Head of caudate nucleus (tissue), 42 donors: Measurements from ENCODE around the gene ADAM8.
"Not testable (repeated sequence)": the region's sequence is repeated elsewhere in the genome, so short reads cannot be mapped to it uniquely, and the experiment has no call there.

Experiments used
- DNase-seq, 42 donors: peaks; one replicate each; pipeline versions ENCODE4 v3.0.0 to v3.0.0-alpha.2; 2020 to 2021; ENCODE audit warnings: mixed read lengths in 7 of 42
- intact Hi-C: fragments of 100-400 bp; cut with DNase I; formaldehyde crosslinking; loops from one replicate; pipeline ENCODE4 v1.15.0; 2022

The ADAM8 gene

GRCh38 chr10:133276435-133277201 lies at the start of gene ADAM8:
Gene ADAM8 (minus strand): TSS chr10:133276868. CDS start chr10:133276817, 51 bp downstream.
- DNase-seq: no peak
- intact Hi-C loops: no loop called here

DNA sequence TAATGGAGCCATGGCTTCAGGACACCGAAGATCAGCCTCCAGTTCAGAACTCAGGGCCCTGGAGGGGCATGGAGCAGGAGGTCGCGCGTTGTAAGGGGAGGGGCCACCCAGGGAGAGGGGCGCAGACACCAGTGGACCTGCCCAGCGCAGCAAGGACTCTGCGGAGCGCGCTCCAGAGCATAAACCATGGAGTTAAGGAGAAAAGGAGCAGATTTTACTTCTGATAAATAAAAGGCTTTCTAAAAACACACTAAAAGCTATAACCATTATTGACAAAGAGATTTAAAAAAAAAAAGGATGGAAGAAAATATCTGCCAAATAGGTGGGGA lies 49.5 kb upstream of the ADAM8 start:
- intact Hi-C loops: no loop called here
- DNase-seq: no peak

GRCh38 chr10:133325440-133326222 lies 49.0 kb upstream of the ADAM8 start:
- intact Hi-C loops: no loop called here
- peak in 3 of 42 donors; percentile 23 to 32 (median 28) for DNase-seq

GRCh38 chr10:133324857-133325260 lies 48.2 kb upstream of the ADAM8 start:
- DNase-seq: no peak
- intact Hi-C loops: no loop called here

- peak in 40 of 42 donors; percentile 29 to 86 (median 68) for DNase-seq
- intact Hi-C loops: no loop called here
Measured at GRCh38 chr10:133324198-133324792, 47.6 kb upstream of the ADAM8 start.

DNA sequence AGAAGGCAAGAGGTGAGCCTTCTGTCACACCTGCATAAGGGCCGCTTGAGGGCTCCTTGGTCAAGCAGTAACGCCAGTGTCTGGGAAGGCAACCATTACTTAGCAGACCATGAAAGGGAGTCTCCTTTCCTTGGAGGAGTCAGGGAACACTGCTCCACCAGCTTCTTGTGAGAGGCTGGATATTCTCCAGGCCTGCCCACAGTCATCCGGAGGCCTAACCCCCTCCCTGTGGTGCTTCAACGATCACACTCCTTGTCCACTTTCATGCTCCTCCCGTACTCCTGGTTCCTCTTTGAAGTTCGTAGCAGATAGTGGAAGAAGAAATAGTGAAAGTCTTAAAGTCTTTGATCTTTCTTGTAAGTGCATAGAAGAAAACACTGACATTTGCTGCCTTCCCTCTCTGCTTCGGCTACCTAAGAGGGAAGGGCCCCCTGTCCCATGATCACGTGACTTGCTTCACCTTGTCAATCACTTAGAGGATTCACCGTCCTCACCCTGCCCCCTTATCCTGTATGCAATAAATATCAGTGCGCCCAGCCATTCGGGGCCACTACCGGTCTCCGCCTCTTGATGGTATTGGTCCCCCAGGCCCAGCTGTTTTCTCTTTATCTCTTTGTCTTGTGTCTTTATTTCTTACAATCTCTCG lies 45.5 kb upstream of the ADAM8 start:
- intact Hi-C loops: not testable (repeated sequence)

DNA sequence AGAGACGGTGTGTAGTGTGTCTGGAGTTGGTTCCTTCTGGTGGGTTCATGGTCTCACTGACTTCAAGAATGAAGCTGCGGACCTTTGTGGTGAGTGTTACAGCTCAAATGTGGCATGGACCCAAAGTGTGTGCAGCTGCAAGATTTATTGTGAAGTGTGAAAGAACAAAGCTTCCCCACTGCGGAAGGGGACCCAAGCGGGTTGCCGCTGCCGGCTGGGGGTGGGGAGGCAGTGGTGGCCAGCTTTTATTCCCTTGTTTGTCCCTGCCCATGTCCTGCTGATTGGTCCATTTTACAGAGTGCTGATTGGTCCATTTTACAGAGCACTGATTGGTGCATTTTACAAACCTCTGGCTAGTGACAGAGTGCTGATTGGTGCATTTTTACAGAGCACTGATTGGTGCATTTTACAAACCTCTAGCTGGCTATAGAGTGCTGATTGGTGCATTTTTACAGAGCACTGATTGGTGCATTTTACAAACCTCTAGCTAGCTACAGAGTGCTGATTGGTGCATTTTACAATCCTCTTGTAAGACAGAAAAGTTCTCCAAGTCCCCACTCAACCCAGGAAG lies 44.3 kb upstream of the ADAM8 start:
- intact Hi-C loops, DNase-seq: not testable (repeated sequence)

More for the DNA sequence above, 45.5 kb upstream of the ADAM8 start:
- DNase-seq: not testable (repeated sequence)

DNA sequence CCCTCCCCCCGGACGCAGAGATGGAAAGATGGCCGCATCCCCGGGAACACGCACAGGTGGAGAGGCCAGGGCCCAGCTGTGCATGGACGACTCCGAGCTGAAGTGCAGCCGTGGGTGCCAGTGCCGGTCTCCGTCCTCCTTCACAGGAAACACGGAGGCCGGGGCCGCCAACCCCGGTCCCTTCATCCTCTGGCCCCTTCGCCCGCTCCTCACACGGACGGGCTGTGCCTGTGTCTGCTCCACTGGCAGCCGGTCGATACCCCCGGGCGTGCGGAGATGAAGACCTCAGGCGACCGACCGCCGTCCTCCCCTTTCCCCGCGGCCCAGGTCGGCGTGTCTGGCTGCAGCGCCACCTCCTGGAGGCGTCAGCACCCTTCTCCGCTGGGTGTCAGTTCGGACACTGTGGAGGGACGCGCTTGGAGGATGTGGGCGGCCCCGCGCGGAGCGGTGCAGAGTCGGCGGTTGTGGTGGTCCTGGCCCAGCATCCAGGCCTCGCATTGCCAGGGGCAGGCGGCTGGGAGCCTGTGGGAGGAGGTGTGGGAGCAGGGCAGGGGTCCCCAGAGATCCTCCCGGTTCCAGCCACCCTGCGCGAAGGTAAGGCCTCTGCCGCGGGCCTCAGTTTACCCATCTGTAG lies 41.9 kb upstream of the ADAM8 start:
- intact Hi-C loops: no loop called here
- DNase-seq: peak in 39 of 42 donors; percentile 31 to 85 (median 65)

DNA sequence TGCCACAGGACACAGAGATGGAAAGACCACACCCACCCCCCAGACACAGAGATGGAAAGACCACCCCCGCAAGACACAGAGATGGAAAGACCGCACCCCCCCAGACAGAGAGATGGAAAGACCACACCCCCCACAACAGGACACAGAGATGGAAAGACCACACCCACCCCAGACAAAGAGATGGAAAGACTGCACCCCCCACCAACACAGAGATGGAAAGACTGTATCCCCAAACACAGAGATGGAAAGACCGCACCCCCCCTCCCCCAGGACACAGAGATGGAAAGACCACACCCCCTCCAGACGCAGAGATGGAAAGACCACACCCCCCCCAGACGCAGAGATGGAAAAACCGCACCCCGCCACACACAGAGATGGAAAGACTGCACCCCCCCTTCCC lies 40.1 kb upstream of the ADAM8 start:
- no peak for DNase-seq
- intact Hi-C loops: no loop called here

DNA sequence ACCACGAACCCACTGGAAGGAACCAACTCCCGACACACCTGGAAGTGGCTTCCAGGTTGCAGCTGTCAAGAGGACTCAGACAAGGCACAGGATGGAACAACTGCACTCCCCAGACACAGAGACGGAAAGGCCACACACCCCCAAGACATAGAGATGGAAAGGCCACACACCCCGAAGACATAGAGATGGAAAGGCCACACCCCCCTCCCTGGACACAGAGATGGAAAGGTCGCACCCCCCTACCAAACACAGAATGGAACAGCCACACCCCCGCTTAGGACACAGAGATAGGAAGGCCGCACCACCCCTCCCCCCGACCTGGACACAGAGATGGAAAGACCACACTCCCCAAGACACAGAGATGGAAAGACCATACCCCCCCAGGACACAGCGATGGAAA lies 39.6 kb upstream of the ADAM8 start:
- intact Hi-C loops: no loop called here
- DNase-seq: no peak

DNA sequence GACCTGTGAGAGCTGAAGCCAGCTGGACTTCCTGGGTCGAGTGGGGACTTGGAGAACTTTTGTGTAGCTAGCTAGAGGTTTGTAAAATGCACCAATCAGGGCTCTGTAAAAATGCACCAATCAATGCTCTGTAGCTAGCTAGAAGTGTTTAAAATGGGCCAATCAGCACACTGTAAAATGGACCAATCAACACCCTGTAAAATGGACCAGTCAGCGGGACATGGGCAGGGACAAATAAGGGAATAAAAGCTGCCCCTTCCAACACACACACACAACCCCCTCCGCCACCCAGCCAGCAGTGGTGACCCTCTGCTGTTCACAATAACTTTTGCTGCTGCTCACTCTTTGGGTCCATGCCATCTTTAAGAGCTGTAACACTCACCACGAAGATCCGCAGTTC lies 39.2 kb upstream of the ADAM8 start:
- no peak for DNase-seq
- intact Hi-C loops: no loop called here

GRCh38 chr10:133314911-133315310 lies 38.2 kb upstream of the ADAM8 start:
- no peak for DNase-seq
- intact Hi-C loops: no loop called here

- intact Hi-C loops: no loop called here
Measured at GRCh38 chr10:133313192-133313591, 36.5 kb upstream of the ADAM8 start.

DNA sequence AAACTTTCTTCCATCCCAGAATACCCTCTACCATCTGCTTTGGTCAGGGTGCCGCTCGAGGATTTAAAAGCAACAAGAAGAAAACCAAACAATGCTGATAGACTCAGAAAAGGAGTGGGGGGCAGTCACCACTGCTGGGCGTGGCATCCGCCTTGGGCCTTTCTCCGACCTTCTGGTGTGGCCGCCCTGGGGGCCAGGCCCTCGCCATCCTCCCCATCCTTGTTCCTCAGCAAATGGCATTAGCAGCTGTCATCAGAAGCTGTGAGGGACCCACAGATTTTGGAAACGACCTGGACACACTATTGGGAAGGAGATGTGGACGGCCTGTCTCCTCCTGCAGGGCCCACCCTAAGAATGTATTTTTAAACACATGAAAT lies 36.1 kb upstream of the ADAM8 start:
- intact Hi-C loops: no loop called here
- no peak for DNase-seq

More at GRCh38 chr10:133313192-133313591, 36.5 kb upstream of the ADAM8 start:
- no peak for DNase-seq

DNA sequence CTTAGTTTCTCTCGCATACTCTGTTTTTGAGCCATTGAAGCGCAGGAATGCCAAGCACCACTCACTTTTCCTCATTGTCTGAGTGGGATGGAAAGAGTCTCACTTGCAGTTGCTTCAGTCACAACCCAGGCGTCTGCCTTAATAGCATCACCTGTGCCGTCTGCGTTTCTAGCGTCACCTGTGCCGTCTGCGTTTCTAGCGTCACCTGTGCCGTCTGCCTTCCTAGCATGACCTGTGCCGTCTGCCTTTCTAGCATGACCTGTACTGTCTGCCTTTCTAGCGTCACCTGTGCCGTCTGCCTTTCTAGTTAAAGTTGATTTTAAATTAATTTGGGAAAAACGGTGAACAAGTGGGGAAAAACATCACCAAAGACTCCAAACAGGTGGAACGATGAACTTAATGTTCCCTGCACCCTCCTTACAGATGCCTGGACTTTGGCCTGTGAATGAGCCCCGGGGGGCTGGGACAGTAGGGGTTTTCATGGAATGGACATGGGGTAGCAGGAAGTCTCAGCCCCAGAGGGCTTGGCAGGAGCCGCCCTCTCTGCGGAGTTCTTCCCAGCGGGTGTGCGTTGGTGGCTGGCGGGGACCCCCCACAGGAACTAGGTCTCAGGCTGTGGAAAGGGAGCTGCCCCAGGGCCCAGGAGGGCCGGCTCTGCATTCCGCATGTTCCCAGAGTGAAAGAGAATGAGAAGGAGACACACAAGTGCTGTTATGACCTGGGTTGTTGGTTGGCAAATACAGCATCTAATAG lies 35.5 kb upstream of the ADAM8 start:
- intact Hi-C loops: no loop called here
- DNase-seq: no peak

DNA sequence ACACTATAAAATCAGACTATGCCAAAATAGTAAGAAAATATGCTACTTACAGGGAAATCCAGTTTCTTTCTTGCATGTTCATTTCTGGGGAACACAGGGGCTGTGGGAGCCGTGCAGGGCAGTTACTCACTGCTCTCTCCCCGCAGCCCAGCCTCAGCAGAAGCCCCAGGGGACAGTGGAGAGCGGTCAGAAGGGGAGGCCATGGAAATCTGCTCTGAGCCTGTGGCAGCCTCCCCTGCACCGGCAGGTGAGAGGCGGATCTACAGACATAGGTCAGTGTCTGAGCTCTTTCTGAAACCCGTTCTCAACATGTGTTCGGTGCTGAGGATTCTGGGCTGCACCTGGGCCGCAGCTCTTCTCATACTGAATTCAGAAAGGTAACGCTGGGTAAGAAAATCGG lies 34.9 kb upstream of the ADAM8 start:
- intact Hi-C loops: no loop called here
- no peak for DNase-seq

DNA sequence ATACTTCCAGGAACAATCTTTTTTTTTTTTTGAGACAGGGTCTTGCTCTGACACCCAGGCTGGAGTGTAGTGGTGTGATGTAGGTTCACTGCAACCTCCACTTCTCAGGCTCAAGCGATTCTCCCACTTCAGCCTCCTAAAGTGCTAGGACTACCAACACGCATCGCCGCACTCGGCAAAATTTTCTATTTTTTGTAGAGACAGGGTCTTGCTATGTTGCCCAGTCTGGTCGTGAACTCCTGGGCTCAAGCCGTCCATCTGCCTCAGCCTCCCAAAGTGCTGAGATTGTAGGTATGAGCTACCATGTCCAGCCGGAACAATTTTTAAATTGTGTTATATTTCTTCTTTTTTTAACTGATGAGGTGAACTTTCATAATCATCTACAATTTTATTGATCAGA lies 34.1 kb upstream of the ADAM8 start:
- intact Hi-C loops: no loop called here
- DNase-seq: no peak

DNA sequence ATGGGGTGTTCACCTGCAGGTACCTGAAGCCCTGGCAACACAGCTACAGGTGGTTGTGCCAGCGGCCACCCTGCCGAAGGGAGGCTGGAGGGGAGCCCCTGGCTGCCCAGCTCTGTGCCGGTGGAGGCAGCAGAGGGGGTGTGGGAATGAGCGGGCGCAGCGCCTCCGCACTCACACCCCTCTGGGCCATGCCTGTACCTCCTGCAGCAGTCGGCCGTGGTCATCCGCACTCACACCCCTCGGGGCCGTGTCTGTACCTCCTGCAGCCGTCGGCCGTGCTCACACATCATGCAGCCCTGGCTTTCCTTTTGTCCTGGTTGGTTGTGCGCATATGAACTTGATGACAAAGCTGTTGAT lies 33.7 kb upstream of the ADAM8 start:
- no peak for DNase-seq
- intact Hi-C loops: no loop called here
